ENCODE measurements around the gene ELF1.
A peak's percentile ranks its signal among the peaks of the same experiment; 100 is the strongest.

ELF1 gene

DNA sequence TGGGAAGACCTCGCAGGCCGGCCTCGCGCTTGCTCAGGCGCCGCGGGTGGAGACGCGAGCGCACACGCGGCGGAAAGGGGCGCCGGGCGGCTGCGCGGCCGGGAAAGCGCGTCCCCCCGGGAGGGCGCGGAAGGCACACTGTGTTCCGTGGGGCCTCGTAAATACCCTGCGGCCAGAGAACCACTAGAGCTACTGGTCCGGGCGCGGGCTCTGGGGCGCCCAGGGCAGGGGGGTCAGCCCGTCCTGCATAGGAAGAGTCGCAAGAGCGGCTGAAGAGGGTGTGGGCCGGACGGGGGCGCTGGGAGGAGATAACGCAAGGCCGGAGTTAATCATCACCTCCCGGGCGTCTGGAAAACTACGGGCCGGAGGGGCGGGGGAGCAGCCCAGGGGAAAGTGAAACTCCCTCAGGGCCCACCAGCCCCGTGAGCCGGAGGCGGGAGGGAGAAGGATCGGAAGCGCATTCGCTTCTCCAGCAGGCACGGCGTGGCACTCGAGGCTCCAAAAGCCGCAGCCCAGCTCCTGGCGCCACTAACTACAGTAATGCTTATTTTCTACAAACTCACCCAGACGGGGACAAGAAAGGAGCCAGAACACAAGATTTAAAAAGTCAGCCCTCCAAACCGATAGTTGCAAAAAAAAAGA lies 41.1 kb upstream of the ELF1 start:
- peaks cover 25% of the 10 kb centered on the region for H3F3A ChIP-seq (ENCODE audit: insufficient read depth, low read length)
- peaks cover 72% of the 10 kb centered on the region for H3K79me2 ChIP-seq (ENCODE audit: low read length)
- peak; percentile 67 for DNase-seq
- H3K4me1 ChIP-seq (ENCODE audit: low read length): peaks cover 7% of the 10 kb centered on the region; the same call in 1 of the 2 replicates
- no peaks in the 10 kb centered on the region for H4K20me1 ChIP-seq (ENCODE audit: insufficient read depth, low read length)
- peak overlapping the region; percentile 84 for H3K4me3 ChIP-seq (ENCODE audit: low read length)
- H3K9me3 ChIP-seq (replicated peaks; ENCODE audit: insufficient read depth, low read length): no peaks in the 10 kb centered on the region
- H2AFZ ChIP-seq (ENCODE audit: low read length): 0 out of 2 replicates have a peak overlapping the region, but pooled peaks have one; percentile 38
- peak overlapping the region; percentile 66 for H3K4me2 ChIP-seq (ENCODE audit: low read depth, low read length)
- peak overlapping the region; percentile 71 for H3K9ac ChIP-seq (ENCODE audit: low read length)
- no peaks in the 10 kb centered on the region for H3K9me2 ChIP-seq (replicated peaks; ENCODE audit: insufficient read depth, low read length)
- TF ChIP-seq, protein P1, sequence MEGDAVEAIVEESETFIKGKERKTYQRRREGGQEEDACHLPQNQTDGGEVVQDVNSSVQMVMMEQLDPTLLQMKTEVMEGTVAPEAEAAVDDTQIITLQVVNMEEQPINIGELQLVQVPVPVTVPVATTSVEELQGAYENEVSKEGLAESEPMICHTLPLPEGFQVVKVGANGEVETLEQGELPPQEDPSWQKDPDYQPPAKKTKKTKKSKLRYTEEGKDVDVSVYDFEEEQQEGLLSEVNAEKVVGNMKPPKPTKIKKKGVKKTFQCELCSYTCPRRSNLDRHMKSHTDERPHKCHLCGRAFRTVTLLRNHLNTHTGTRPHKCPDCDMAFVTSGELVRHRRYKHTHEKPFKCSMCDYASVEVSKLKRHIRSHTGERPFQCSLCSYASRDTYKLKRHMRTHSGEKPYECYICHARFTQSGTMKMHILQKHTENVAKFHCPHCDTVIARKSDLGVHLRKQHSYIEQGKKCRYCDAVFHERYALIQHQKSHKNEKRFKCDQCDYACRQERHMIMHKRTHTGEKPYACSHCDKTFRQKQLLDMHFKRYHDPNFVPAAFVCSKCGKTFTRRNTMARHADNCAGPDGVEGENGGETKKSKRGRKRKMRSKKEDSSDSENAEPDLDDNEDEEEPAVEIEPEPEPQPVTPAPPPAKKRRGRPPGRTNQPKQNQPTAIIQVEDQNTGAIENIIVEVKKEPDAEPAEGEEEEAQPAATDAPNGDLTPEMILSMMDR (IDR thresholded peaks at IDR 0.05; ENCODE audit: low read length): peak; percentile 13; the same call in 1 of the 2 replicates
- no peak for TF ChIP-seq EZH2 (optimal IDR thresholded peaks at IDR 0.05; ENCODE audit: low read depth, low read length)
- no peaks in the 10 kb centered on the region for H3K36me3 ChIP-seq (replicated peaks; ENCODE audit: insufficient read depth, low read length)
- peak overlapping the region; percentile 89 for H3K27ac ChIP-seq (ENCODE audit: low read length)
- H3K27me3 ChIP-seq (replicated peaks; ENCODE audit: insufficient read depth, low read length): no peaks in the 10 kb centered on the region

DNA sequence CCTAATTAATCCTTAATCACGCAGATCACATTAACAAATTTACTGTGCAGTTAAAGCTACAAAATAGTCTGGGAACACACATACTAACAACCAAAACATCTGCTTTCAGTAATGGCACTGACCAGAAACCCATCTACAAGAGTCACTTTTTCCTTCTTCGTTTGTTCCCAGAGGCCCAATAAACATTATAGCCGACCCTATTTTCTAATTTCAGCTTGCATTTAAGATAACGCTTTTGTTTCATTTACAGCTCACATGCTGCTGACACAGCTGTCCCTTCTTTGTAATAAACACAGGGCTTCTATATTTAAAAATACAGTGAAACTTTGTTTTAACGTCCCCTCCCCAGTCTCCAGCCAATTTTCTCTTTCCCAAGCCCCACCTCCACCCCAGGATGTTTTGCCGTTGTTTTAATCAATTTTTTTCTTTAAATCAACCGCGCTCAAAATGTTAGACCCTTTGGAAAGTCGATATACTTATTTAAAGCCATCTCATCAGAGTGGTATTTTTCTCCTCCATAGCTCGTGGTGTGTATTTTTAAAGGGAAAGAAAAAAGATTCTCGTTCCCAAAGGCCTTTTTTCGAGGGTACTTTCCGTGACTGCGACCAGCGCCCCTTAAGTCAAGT lies 40.5 kb upstream of the ELF1 start:
- H3K4me2 ChIP-seq (ENCODE audit: low read depth, low read length): peak overlapping the region; percentile 66
- peak overlapping the region; percentile 84 for H3K4me3 ChIP-seq (ENCODE audit: low read length)
- H3K9me2 ChIP-seq (replicated peaks; ENCODE audit: insufficient read depth, low read length): no peaks in the 10 kb centered on the region
- no peaks in the 10 kb centered on the region for H3K9me3 ChIP-seq (replicated peaks; ENCODE audit: insufficient read depth, low read length)
- H3K27ac ChIP-seq (ENCODE audit: low read length): peak overlapping the region; percentile 89
- no peaks in the 10 kb centered on the region for H3K36me3 ChIP-seq (replicated peaks; ENCODE audit: insufficient read depth, low read length)
- H3K79me2 ChIP-seq (ENCODE audit: low read length): peaks cover 78% of the 10 kb centered on the region
- 0 out of 2 replicates have a peak, but pooled peaks cover 4% of the 10 kb centered on the region for H4K20me1 ChIP-seq (ENCODE audit: insufficient read depth, low read length)
- H3K9ac ChIP-seq (ENCODE audit: low read length): peak overlapping the region; percentile 71
- H3K27me3 ChIP-seq (replicated peaks; ENCODE audit: insufficient read depth, low read length): no peaks in the 10 kb centered on the region
- TF ChIP-seq EZH2phosphoT487 (IDR thresholded peaks at IDR 0.05; ENCODE audit: low read length) (no peak), EZH2 (optimal IDR thresholded peaks at IDR 0.05; ENCODE audit: low read depth, low read length) (no peak)
- TF ChIP-seq, protein P1 (IDR thresholded peaks at IDR 0.05; ENCODE audit: low read length): no peak
- 0 out of 2 replicates have a peak overlapping the region, but pooled peaks have one; percentile 38 for H2AFZ ChIP-seq (ENCODE audit: low read length)
- H3F3A ChIP-seq (ENCODE audit: insufficient read depth, low read length): peaks cover 25% of the 10 kb centered on the region
- peaks cover 7% of the 10 kb centered on the region; the same call in 1 of the 2 replicates for H3K4me1 ChIP-seq (ENCODE audit: low read length)
- DNase-seq: peak; percentile 35

DNA sequence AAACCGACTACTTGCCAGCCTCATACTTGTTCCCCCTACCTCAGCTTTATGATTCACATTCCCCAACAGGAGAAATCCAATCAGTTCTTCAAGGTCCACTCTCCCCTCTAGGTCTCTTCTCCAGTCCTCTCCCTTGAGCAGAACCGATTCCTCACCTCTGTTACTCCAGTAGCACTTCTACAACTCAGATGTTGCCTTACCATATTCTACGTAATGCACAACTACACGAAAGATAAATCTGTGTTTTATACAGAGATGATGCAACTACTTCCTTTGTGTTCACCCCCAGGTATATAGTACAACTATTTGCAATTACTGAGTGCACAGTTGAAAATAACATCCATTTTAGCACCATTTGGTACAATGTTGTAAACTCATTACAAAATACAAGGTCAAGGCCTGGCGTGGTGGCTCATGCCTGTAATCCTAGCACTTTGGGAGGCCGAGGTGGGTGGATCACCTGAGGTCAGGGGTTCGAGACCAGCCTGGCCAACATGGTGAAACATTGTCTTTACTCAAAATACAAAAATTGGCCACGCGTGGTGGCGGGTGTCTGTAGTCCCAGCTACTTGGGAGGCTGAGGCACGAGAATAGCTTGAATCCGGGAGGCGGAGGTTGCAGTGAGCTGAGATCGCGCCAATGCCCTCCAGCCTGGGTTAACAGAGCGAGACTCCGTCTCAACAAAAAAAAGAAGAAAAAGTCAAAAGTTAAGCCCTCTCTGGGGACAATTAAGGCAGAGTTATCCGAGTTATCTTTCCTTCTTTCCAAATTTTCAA lies 39.4 kb upstream of the ELF1 start:
- H3K4me1 ChIP-seq (ENCODE audit: low read length): peaks cover 11% of the 10 kb centered on the region
- H3K9me2 ChIP-seq (replicated peaks; ENCODE audit: insufficient read depth, low read length): no peaks in the 10 kb centered on the region
- peaks cover 80% of the 10 kb centered on the region for H3K79me2 ChIP-seq (ENCODE audit: low read length)
- H3K27me3 ChIP-seq (replicated peaks; ENCODE audit: insufficient read depth, low read length): no peaks in the 10 kb centered on the region
- H2AFZ ChIP-seq (ENCODE audit: low read length): no peak overlapping the region
- no peaks in the 10 kb centered on the region for H3K36me3 ChIP-seq (replicated peaks; ENCODE audit: insufficient read depth, low read length)
- peaks cover 25% of the 10 kb centered on the region for H3F3A ChIP-seq (ENCODE audit: insufficient read depth, low read length)
- no peak for DNase-seq
- TF ChIP-seq EZH2phosphoT487 (IDR thresholded peaks at IDR 0.05; ENCODE audit: low read length) (no peak), EZH2 (optimal IDR thresholded peaks at IDR 0.05; ENCODE audit: low read depth, low read length) (no peak)
- TF ChIP-seq, protein P1 (IDR thresholded peaks at IDR 0.05; ENCODE audit: low read length): no peak
- peak overlapping the region; percentile 84 for H3K4me3 ChIP-seq (ENCODE audit: low read length)
- peak overlapping the region; percentile 66 for H3K4me2 ChIP-seq (ENCODE audit: low read depth, low read length)
- 0 out of 2 replicates have a peak, but pooled peaks cover 5% of the 10 kb centered on the region for H4K20me1 ChIP-seq (ENCODE audit: insufficient read depth, low read length)
- H3K9me3 ChIP-seq (replicated peaks; ENCODE audit: insufficient read depth, low read length): no peaks in the 10 kb centered on the region
- H3K9ac ChIP-seq (ENCODE audit: low read length): peak overlapping the region; percentile 71; the same call in 1 of the 2 replicates
- peak overlapping the region; percentile 89; the same call in 1 of the 2 replicates for H3K27ac ChIP-seq (ENCODE audit: low read length)

Data from MM.1S (cell line).